Endometrium (tissue), 2 donors: ENCODE measurements around the gene KLK8.
"Not testable (repeated sequence)": the region's sequence is repeated elsewhere in the genome, so short reads cannot be mapped to it uniquely, and the experiment has no call there.

ENCODE experiments used
- FAIRE-seq: peaks from 2 replicates; lab custom pipeline; 2012; peaks lifted over from hg19 to GRCh38; lab: Jason Lieb, UNC
- donor health status: control.
- donor health status: control.

The KLK8 gene

GRCh38 chr19:50982186-50982585 lies 19.2 kb downstream of the KLK8 start:
- FAIRE-seq: no peak

DNA sequence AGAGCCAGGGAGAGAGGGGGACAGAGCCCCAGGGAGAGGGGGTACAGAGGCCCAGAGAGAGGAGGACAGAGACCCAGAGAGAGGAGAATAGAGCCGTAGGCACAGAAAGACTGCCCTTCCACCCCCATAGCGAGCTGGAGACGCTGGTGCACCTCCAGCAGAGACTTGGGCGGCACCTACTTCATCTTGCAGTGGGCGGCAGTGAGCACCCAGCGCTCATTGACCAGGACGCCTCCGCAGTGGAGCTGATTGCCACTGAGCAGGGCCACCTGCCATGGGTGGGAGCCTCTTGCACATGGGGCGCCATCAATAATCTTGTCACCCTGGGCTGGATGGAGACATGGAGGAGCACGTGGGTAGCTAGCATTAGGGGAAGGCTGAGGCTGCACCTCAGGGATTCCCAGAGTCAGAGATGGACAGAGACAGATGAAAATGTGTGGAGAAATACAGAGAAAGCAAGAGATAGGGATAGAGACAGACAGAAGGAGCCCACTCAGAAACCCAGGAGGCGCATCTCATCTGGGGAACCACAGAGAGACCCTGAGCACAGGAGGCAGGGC lies 19.7 kb downstream of the KLK8 start:
- no peak for FAIRE-seq

- no peak for FAIRE-seq
Observed at GRCh38 chr19:50980208-50980607, 21.2 kb downstream of the KLK8 start.

DNA sequence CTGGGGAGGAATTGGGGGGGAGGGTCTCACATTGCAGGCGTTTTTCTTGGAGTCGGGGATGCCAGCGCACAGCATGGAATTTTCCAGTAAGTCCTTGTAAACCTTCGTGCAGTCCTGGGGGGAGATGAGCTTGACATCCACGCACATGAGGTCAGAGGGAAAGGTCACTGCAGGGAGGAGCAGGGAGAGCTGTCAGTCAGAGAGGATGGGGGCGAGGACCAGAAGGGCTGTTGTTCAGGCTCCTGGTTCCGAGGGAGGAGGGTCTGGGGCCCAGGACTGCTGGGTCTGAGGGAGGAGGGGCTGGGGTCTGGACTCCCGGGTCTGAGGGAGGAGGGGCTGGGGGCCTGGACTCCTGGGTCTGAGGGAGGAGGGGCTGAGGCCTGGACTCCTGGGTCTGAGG lies 21.6 kb downstream of the KLK8 start:
- no peak for FAIRE-seq

DNA sequence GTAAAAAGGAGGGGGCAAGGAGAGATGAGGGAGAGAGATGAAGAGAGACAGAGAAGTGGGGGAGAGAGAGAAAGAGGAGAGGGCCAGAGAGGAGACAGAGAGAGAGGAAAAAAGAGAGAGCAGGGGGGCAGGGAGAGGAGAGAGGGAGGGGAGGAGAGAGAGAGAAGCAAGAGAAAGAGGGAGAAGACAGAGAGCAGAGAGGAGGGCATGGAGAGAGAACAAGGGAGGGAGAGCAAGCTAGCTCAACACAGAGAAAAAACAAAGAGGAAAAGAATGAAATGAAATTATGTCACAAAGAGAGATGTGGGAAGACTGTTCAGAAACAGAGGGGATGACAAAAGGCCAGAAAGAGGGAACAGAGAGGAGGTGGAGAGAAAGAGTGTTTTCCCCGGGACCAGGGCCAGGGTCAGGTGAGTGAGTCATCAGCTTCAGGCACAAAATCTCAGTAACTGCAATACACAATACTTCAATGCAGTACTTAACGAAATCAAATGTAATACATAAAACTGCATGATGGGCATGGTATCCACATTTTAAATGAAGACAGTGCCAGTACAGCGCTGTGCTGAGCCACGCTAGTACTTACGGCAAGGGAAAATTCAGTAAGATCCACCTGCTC lies 22.5 kb downstream of the KLK8 start:
- no peak for FAIRE-seq

GRCh38 chr19:50977626-50978025 lies 23.8 kb downstream of the KLK8 start:
- no peak for FAIRE-seq

- FAIRE-seq: no peak
Observed at GRCh38 chr19:50975766-50976165, 25.6 kb downstream of the KLK8 start.

DNA sequence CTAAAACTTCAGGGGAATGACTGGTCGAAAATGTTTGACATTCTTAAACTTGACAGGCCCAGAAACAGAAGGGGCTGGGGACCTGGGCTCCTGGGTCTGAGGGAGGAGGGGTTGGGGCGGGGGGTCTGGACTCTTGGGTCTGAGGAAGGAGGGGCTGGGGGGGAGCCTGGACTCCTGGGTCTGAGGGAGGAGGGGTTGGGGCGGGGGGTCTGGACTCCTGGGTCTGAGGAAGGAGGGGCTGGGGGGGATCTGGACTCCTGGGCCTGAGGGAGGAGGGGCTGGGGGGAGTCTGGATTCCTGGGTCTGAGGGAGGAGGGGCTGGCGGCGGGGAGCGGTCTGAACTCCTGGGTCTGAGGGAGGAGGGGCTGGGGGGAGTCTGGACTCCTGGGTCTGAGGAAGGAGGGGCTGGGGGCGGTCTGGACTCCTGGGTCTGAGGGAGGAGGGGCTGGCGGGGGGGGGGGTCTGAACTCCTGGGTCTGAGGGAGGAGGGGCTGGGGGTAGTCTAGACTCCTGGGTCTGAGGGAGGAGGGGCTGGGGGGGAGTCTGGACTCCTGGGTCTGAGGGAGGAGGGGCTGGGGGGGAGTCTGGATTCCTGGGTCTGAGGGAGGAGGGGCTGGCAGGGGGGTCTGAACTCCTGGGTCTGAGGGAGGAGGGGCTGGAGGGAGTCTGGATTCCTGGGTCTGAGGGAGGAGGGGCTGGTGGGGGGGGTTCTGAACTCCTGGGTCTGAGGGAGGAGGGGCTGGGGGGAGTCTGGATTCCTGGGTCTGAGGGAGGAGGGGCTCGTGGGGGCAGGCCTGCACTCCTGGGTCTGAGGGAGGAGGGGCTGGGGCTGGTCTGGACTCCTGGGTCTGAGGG lies 26.5 kb downstream of the KLK8 start:
- FAIRE-seq: no peak

DNA sequence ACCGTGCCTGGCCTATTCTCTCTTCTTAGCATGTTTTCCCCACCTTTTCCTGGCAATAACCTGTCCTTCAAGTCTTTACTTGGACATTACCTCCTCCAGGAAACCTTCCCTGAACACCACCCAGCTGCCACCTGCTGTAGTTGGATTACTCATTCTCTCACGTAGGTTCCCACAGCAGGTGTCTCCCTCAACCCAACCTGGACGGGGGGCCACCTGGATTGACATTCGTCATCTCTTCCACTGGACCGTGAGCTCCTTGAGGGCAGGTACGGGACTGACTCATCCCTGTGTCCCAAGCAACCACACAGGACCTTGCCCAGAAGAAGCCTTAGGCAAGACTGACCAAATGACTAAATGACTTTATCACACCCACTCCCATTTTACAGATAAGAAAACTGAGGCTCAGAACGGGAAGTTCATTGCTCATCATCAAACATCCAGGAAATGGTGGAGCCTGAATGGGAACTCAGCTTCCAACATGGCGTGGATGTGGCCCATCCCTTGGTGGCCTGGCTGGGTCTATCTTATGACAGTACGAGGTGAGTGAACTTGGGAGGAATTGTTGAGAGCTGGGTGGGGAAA lies 28.5 kb downstream of the KLK8 start:
- FAIRE-seq: no peak

- FAIRE-seq: not testable (repeated sequence)
Observed at GRCh38 chr19:50969810-50970209, 31.6 kb downstream of the KLK8 start.

- FAIRE-seq: no peak
Observed at GRCh38 chr19:50969413-50969760, 32.0 kb downstream of the KLK8 start, which contains the start of gene KLK6. Gene KLK6 (minus strand): TSS chr19:50969591. CDS start chr19:50968104, 1,487 bp downstream.

GRCh38 chr19:50968716-50969412 lies 32.5 kb downstream of the KLK8 start:
- FAIRE-seq: no peak

GRCh38 chr19:50967929-50968715 lies 33.3 kb downstream of the KLK8 start:
- FAIRE-seq: no peak

- no peak for FAIRE-seq
Observed at GRCh38 chr19:50964266-50964665, 37.1 kb downstream of the KLK8 start.

GRCh38 chr19:50963381-50963780 lies 38.0 kb downstream of the KLK8 start:
- no peak for FAIRE-seq

GRCh38 chr19:50962245-50962644 lies 39.2 kb downstream of the KLK8 start:
- FAIRE-seq: no peak

GRCh38 chr19:50959731-50960500 lies 41.5 kb downstream of the KLK8 start:
- FAIRE-seq: no peak

DNA sequence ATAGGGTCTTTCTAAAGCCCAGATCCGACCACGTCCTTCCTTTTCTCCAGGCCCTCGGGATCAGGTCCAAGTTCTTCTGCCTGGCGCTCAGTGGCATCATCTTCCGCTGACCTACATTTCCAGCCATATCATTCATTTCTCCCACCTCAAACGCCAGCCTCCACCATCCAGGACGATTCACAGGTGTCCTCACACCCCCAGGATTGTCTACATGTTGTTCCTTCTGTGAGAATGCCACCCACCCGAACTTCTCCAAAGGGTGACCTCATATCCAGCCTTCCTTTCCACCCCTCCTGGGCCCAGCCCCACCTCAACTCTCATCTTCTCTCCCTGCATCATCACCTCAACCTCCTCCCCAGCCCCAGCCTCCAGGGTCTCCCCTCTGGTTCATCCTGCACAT lies 43.8 kb downstream of the KLK8 start:
- FAIRE-seq: no peak

GRCh38 chr19:50952910-50953309 lies 48.5 kb downstream of the KLK8 start, which contains the start of gene KLK5:
Gene KLK5 (minus strand): TSS chr19:50953038. CDS start chr19:50952657, 381 bp downstream.
- FAIRE-seq: no peak

DNA sequence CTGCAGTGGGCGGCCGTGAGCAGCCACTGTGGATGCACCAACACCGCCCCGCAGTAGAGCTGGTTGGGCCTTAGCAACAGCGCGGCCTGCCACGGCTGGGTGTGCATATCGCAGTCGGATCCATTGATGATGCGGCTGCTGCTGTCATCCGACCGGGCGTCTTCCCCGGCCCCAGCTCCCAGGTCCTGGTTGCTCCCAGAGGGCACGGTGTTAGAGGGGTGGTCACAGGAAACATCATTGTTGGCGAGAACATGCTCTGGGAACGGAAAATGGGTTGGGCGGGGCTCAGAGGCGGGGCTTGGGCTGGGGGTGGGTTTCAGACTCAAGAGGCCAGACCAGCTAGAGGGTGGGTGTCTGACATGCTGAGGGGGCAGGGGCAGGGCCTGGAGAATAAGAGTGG lies 51.5 kb downstream of the KLK8 start:
- FAIRE-seq: no peak

- FAIRE-seq: no peak
Observed at GRCh38 chr19:50947123-50947522, 54.3 kb downstream of the KLK8 start.
